Measurements from ENCODE around the gene USH2A.

USH2A gene

DNA sequence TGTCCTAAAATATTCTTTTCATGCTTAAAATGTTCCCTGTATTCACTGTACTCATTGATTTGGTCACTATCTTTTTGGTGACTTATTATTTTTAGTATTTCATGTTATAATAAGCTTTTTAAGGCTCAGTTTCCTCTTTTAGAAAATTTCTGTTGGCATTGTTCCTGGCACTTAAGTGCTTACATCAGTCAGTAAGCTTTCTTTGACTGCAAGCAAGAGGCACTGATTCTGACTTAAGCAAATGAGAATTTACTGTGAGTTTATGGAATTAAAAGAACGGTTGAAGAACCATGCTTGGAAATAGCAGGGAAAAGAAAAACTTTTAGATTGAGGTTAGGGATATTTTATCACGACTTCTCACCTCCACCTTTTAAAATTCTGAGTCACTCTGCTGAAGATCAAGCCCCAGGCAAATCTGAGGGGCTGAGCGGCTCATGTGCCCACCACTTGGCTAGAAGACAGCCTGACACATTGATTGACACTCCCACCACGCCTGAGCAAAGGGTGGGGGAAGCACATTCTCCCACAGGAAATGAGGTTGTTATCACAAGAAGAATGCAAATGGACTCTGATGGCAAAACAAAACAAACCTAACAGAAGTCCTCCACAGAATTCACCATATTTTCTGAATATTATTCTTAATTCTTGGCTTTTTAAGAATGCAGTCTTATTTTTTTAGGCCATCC lies 753.3 kb downstream of the USH2A start:
- TF ChIP-seq, protein P1, sequence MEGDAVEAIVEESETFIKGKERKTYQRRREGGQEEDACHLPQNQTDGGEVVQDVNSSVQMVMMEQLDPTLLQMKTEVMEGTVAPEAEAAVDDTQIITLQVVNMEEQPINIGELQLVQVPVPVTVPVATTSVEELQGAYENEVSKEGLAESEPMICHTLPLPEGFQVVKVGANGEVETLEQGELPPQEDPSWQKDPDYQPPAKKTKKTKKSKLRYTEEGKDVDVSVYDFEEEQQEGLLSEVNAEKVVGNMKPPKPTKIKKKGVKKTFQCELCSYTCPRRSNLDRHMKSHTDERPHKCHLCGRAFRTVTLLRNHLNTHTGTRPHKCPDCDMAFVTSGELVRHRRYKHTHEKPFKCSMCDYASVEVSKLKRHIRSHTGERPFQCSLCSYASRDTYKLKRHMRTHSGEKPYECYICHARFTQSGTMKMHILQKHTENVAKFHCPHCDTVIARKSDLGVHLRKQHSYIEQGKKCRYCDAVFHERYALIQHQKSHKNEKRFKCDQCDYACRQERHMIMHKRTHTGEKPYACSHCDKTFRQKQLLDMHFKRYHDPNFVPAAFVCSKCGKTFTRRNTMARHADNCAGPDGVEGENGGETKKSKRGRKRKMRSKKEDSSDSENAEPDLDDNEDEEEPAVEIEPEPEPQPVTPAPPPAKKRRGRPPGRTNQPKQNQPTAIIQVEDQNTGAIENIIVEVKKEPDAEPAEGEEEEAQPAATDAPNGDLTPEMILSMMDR (IDR thresholded peaks at IDR 0.05) = no peak

DNA sequence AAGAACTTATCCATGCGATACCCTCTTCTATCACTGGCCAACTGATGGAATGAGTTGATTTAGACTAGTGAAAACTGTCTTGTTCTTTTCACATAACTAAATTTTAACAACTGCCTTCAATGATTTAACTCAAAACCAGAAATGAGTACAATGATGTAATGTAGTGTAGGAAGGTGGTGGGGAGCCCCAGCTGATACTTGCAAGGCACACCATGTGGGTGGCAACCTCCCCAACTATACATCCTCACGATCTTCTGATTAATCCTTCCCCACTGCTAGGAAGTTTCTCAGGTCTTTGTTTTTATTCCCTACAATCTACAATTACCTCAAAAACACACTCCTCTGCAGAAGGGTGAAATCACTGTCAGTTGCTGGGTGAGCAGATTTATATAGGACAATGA lies 755.5 kb downstream of the USH2A start:
- TF ChIP-seq, protein P1 (IDR thresholded peaks at IDR 0.05) = no peak

DNA sequence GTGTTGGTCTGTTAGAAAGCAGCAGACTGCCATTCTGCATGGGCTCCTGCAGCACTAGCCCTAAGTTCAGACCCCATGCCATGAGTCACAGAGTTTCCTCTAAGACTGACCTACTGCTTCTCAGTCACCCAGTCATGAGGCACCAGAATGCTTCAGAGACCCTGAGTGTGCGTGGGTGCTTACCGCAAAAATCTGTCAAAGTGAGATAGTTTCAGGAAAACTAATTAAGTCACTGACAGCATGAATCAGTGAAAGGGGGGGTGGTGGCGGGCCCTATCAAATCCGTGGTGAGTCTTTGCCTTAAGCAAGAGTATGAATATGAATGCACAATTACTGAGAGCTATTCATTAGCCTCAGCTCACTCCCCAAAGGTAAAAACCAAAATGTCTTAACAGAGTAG lies 758.0 kb downstream of the USH2A start:
- TF ChIP-seq, protein P1 (IDR thresholded peaks at IDR 0.05) = no peak

DNA sequence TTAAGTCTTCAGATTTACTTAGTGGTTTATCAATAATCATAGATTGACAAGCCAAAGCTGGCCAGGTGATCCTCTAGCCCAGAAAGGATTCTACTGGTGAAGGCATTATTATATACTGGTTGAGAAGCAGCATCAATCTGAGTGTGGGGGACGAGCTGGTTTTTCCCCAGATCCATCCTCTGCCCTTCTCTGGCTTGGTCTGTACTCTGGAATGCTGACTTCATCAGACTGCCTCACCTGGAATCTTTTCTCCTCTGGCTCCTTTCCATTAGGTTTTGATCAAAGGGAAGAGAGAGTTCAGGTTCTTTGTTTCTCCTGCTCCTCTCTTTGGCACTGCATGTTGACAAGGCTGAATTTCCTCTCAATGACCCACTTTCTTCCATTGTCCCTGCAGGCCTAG lies 762.2 kb downstream of the USH2A start:
- TF ChIP-seq, protein P1 (IDR thresholded peaks at IDR 0.05) = no peak

DNA sequence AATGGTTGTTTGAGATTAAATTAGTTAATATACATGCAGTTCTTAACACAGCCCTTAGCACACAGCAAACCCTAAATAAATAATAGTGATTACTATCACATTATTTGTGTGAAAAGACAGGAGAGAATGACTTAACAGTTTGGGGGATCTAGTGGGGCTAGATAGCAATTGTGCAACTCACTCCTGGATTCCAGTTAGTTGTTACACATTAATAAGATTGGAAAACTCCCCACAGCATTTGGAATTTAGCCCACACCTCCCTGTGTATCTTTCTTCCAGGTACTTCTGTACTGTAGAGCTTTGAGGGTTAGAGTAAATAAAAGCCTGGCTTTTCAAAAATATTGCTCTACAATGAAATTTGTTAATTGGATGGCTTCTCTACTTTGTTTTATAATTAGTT lies 763.0 kb downstream of the USH2A start:
- TF ChIP-seq, protein P1 (IDR thresholded peaks at IDR 0.05) = no peak

DNA sequence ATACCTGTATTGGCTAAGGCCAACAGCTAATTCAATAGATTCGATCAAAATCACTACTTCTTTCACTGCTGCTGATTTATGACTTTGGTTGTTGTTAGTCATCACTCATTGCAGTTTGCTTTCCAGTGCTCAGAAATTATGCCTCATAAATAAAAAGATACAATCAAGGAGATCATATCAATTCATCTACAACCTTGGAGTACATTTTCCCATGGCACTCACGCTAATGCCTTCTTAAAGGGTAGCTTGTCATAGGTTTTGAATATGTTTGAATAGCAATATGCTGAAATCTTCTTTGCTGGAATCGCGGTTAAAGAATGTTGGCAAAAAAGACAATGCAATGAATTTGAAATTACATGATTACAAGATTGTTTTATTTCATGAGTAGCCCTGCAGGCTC lies 766.2 kb downstream of the USH2A start:
- TF ChIP-seq, protein P1 (IDR thresholded peaks at IDR 0.05) = no peak

DNA sequence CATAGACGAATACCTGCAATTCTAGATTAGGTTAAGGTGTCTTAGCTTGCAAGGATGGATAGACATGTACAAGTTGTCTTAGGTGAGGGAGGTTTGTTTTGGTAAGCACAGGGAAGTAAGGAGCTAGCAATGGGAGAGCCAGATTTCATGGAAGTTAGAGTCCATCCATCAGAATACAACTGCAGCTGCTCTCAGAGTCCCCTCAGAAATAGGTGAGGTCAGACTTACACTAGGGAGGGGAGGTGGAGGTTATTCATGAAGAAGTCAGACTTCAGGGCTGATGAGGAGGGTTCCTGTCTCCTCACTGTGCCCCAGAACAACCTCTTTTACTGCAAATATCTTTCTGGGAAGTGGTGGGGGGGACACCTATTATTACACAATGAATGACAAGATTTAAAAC lies 770.9 kb downstream of the USH2A start:
- TF ChIP-seq, protein P1 (IDR thresholded peaks at IDR 0.05) = no peak

DNA sequence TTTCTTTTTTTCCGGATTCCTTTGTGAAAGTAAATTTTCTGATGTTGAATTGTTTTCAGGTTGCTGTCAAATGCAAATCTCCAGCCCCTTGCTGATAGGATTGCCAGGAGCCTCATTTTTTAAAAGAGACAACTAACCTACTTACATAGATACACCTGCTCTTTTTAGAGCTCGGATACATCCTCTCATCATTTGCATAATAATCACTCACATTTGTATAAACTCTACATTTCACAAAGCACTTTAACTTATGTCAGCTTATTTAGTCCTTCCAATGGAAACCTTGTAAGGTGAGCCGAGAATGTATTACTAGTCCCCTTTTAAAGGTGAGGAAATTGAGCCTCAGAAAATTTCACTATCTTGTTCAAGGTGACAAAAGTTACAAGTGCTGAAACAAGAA lies 771.4 kb downstream of the USH2A start:
- TF ChIP-seq, protein P1 (IDR thresholded peaks at IDR 0.05) = no peak

Data from LNCAP (cell line).